Renal cortex interstitium (tissue), 15 donors: ENCODE data around the gene PSMD4. TPM values are rescaled to one million over a fixed set of nuclear protein-coding genes. Genes with fewer than 3 reads are reported as not detected.
"Not testable (repeated sequence)": the region's sequence is repeated elsewhere in the genome, so short reads cannot be mapped to it uniquely, and the experiment has no call there.

Source experiments
- DNase-seq, 11 donors: peaks; one replicate each; pipeline ENCODE4 v3.0.0-alpha.2; 2013; ENCODE audit warnings: low read depth in 9 of 11, low spot score in 4 of 11; ENCODE audit errors: extremely low read depth in 1 of 11
- long read RNA-seq, 16 experiments: transcript quantifications; one replicate each; lab custom pipeline, GENCODE V29; 2026
- polyA plus RNA-seq, 3 donors: library from polyadenylated mRNA; unstranded; fragments of 120-200 nt; gene quantifications; one replicate each; pipeline ENCODE4 v1.2.1, GENCODE V29; 2013; ENCODE audit not compliant: insufficient read length in 3 of 3

Gene PSMD4
- 100 to 1,000 TPM; 160 to 185 (median 174) TPM for polyA plus RNA-seq
- long read RNA-seq, donor 1, transcript PSMD4-202 (10 exons, 1,350 nt) = major isoform, 29 of 57 reads
- long read RNA-seq, donor 1, partial matches to known transcripts = 24 of 57 reads
- long read RNA-seq, donor 1, other reads (novel, unspliced or antisense) = 0 of 57 reads
- long read RNA-seq, donor 2, transcript PSMD4-202 (10 exons, 1,350 nt) = major isoform, 24 of 49 reads
- long read RNA-seq, donor 2, partial matches to known transcripts = 22 of 49 reads
- long read RNA-seq, donor 2, other reads (novel, unspliced or antisense) = 0 of 49 reads
- long read RNA-seq, donor 3, transcript PSMD4-202 (10 exons, 1,350 nt) = major isoform, 60 of 133 reads
- long read RNA-seq, donor 3, partial matches to known transcripts = 68 of 133 reads
- long read RNA-seq, donor 3, other reads (novel, unspliced or antisense) = 0 of 133 reads
- long read RNA-seq, donor 4, transcript PSMD4-202 (10 exons, 1,350 nt) = major isoform, 50 of 104 reads
- long read RNA-seq, donor 4, partial matches to known transcripts = 47 of 104 reads
- long read RNA-seq, donor 4, other reads (novel, unspliced or antisense) = 0 of 104 reads
- long read RNA-seq, donor 5 = 0 reads
- long read RNA-seq, donor 6, transcript PSMD4-202 (10 exons, 1,350 nt) = major isoform, 37 of 84 reads
- long read RNA-seq, donor 6, partial matches to known transcripts = 45 of 84 reads
- long read RNA-seq, donor 6, other reads (novel, unspliced or antisense) = 0 of 84 reads
- long read RNA-seq, donor 7, transcript PSMD4-202 (10 exons, 1,350 nt) = major isoform, 58 of 111 reads
- long read RNA-seq, donor 7, partial matches to known transcripts = 50 of 111 reads
- long read RNA-seq, donor 7, other reads (novel, unspliced or antisense) = 0 of 111 reads
- long read RNA-seq, donor 8, transcript PSMD4-202 (10 exons, 1,350 nt) = major isoform, 80 of 151 reads
- long read RNA-seq, donor 8, partial matches to known transcripts = 61 of 151 reads
- long read RNA-seq, donor 8, other reads (novel, unspliced or antisense) = 5 of 151 reads
- long read RNA-seq, donor 9, transcript PSMD4-201 (10 exons, 1,333 nt) = minor isoform, 8 of 124 reads
- long read RNA-seq, donor 9, transcript PSMD4-202 (10 exons, 1,350 nt) = major isoform, 42 of 124 reads
- long read RNA-seq, donor 9, partial matches to known transcripts = 64 of 124 reads
- long read RNA-seq, donor 9, other reads (novel, unspliced or antisense) = 6 of 124 reads
- long read RNA-seq, donor 10, transcript PSMD4-202 (10 exons, 1,350 nt) = major isoform, 46 of 114 reads
- long read RNA-seq, donor 10, partial matches to known transcripts = 58 of 114 reads
- long read RNA-seq, donor 10, other reads (novel, unspliced or antisense) = 7 of 114 reads
- long read RNA-seq, donor 11, transcript PSMD4-202 (10 exons, 1,350 nt) = major isoform, 47 of 108 reads
- long read RNA-seq, donor 11, partial matches to known transcripts = 52 of 108 reads
- long read RNA-seq, donor 11, other reads (novel, unspliced or antisense) = 6 of 108 reads
- long read RNA-seq, donor 12, transcript PSMD4-202 (10 exons, 1,350 nt) = major isoform, 16 of 30 reads
- long read RNA-seq, donor 12, partial matches to known transcripts = 13 of 30 reads
- long read RNA-seq, donor 12, other reads (novel, unspliced or antisense) = 0 of 30 reads
- long read RNA-seq, donor 13, transcript PSMD4-202 (10 exons, 1,350 nt) = major isoform, 71 of 158 reads
- long read RNA-seq, donor 13, transcript PSMD4-201 (10 exons, 1,333 nt) = minor isoform, 6 of 158 reads
- long read RNA-seq, donor 13, partial matches to known transcripts = 74 of 158 reads
- long read RNA-seq, donor 13, other reads (novel, unspliced or antisense) = 7 of 158 reads
- long read RNA-seq, donor 14, transcript PSMD4-202 (10 exons, 1,350 nt) = major isoform, 36 of 80 reads
- long read RNA-seq, donor 14, partial matches to known transcripts = 34 of 80 reads
- long read RNA-seq, donor 14, other reads (novel, unspliced or antisense) = 6 of 80 reads
- long read RNA-seq, donor 15, transcript PSMD4-202 (10 exons, 1,350 nt) = major isoform, 19 of 32 reads
- long read RNA-seq, donor 15, partial matches to known transcripts = 12 of 32 reads
- long read RNA-seq, donor 15, other reads (novel, unspliced or antisense) = 0 of 32 reads
- long read RNA-seq, donor 16, transcript PSMD4-202 (10 exons, 1,350 nt) = major isoform, 132 of 572 reads
- long read RNA-seq, donor 16, transcript PSMD4-201 (10 exons, 1,333 nt) = minor isoform, 9 of 572 reads
- long read RNA-seq, donor 16, partial matches to known transcripts = 361 of 572 reads
- long read RNA-seq, donor 16, other reads (novel, unspliced or antisense) = 65 of 572 reads

- DNase-seq = peak; percentile 93 to 97 (median 96)
Observed at GRCh38 chr1:151254217-151255213, at the start of gene PSMD4. PSMD4 (plus strand) TSS chr1:151254734; CDS start chr1:151254783, 49 bp downstream.

DNA sequence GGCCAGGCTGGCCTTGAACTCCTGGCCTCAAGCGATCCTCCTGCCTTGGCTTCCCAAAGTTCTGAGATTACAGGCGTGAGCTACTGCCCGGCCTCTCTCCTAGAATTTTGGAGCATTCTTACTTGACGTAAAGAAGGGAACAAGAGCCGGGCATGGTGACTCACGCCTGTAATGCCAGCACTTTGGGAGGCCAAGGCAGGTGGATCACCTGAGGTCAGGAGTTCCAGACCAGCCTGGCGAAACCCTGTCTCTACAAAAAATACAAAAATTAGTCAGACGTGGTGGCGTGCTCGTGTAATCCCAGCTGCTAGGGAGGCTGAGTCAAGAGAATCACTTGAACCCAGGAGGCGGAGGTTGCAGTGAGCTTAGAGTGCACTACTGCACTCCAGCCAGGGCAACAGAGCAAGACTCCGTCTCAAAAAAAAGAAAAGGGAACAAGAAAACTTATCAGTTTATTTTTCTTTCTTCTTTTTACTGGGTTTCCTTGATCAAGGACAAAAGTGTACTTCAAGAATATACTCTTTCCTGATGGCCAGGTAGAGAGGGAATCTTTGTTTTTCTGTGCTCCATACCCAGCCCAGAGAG is 49.1 kb upstream of the PSMD4 start:
- not testable (repeated sequence) for DNase-seq

DNA sequence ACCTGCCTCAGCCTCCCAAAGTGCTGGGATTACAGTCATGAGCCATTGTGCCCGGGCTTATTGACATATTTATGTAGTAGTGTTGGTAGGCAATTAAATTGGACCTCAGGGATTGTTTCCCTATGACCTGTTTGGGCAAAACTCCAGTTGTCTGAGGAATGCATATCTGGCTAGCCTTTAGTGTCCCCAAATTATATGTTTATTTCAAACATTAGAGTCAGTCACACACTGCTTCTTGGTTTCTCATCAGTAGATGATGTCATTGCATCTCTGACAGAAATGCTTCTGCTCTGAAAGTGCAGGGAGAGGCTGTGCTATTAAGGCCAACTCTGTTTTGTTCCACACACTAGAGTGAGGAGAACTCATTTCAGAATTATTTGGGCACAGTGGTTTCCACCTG is 43.7 kb upstream of the PSMD4 start:
- no peak for DNase-seq

GRCh38 chr1:151211972-151212705 is 42.4 kb upstream of the PSMD4 start:
- no peak for DNase-seq

DNA sequence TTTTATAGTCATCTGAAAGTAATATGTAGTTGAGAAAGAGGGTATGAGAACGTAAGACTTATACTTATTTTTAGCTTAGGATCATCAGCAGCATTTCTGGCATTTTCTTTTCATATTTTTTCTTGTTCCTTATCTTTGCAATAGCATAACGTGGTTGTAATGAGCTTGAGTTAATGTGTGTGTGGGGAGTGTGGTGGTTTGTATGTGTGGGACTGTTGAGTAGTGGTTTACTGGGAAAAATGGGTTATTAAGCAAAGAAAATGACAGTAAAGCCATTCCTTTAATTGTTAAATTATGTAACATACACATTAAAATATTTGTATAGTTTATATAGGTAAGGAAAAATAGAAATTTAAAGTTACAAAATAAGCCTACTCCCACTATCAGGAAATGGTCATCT is 41.0 kb upstream of the PSMD4 start:
- no peak for DNase-seq

- DNase-seq = no peak
Observed at GRCh38 chr1:151221616-151222015, 32.9 kb upstream of the PSMD4 start.

GRCh38 chr1:151222130-151222529 is 32.4 kb upstream of the PSMD4 start:
- DNase-seq = no peak

DNA sequence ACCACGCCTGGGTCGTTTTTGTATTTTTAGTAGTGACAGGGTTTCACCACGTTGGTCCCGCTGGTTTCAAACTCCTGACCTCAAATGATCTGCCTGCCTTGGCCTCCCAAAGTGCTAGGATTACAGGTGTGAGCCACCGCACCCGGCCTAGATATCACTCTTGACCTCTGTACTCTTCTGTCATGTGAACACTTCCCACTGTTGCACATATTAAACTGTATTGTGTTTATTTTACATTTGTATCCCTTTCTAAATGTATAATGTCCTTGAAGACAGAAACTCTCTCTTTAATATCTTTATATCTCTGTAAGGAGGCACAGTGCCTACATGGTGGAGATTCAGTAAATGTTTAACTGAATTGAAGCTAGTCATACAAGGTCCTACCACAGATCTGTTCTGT is 19.3 kb upstream of the PSMD4 start:
- DNase-seq = no peak

GRCh38 chr1:151237678-151238466 is 16.7 kb upstream of the PSMD4 start:
- no peak for DNase-seq

GRCh38 chr1:151238467-151238739 is 16.1 kb upstream of the PSMD4 start:
- DNase-seq = no peak

- no peak for DNase-seq
Observed at GRCh38 chr1:151242442-151242841, 12.1 kb upstream of the PSMD4 start.

DNA sequence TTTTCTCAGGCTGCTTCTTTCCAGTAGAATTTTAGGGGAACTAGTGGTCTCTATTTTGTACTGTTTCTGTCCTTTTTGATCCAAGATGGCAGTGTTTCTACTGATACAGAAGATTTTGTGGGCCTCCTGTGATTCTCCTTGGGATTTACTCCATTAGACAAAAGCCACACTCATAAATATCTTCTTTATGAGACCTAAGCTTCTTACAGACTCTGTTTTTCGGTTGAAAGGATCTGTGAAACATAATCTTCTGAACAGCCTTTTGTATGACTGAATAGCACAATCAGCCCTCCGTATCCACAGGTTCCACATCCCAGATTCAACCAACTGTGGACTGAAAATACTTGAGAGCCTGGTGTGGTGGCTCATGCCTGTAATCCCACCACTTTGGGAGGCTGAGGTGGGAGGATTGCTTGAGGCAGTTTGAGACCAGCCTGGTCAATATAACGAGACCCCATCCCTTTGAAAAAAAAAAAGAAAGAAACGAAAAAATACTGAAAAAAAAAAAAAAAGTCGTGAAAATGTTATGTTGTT is 10.8 kb upstream of the PSMD4 start:
- DNase-seq = no peak

- no peak for DNase-seq
Observed at GRCh38 chr1:151246786-151247185, 7.7 kb upstream of the PSMD4 start.
